ENCODE results near the gene CDK6. TPM values are rescaled to one million over a fixed set of nuclear protein-coding genes. Genes with fewer than 3 reads are reported as not detected.

Gene CDK6
- polyA plus RNA-seq, 1 donor (not counting 4 experiments of a cell fraction or from before 2014, with no cell fraction given): 53.5 TPM

- H3K4me1 ChIP-seq (ENCODE audit: control insufficient read depth, extremely low read depth, insufficient read depth, low read length): peaks cover 36% of the 10 kb centered on the region
- no peaks in the 10 kb centered on the region for H4K20me1 ChIP-seq (ENCODE audit: control insufficient read depth, extremely low read depth, insufficient read depth, low read length)
- no peak overlapping the region for H3K9ac ChIP-seq (ENCODE audit: control insufficient read depth, extremely low read depth, insufficient read depth, low read length)
- no peaks in the 10 kb centered on the region for H3K27me3 ChIP-seq (ENCODE audit: control insufficient read depth, extremely low read depth, insufficient read depth, low read length)
- FAIRE-seq: no peak
- no peak overlapping the region for H3K4me2 ChIP-seq (ENCODE audit: control insufficient read depth, extremely low read depth, insufficient read depth, low read depth, low read length)
- H3K9me3 ChIP-seq (ENCODE audit: control insufficient read depth, low read depth, low read length): no peaks in the 10 kb centered on the region
- peaks cover 84% of the 10 kb centered on the region for H3K79me2 ChIP-seq (ENCODE audit: control insufficient read depth, insufficient read depth, low read length)
- H2AFZ ChIP-seq (ENCODE audit: control insufficient read depth, low read length): no peak overlapping the region
- no peak overlapping the region for H3K4me3 ChIP-seq (ENCODE audit: control insufficient read depth in 2 of 3, extremely low read depth in 1 of 3, insufficient read depth in 2 of 3, low read depth in 1 of 3, low read length in 3 of 3)
- dilution Hi-C loops (cut with MboI; ENCODE audit: extremely low pct_ligation_motif_present, low sequenced_read_pairs): no loop called here
- H3K36me3 ChIP-seq (ENCODE audit: control insufficient read depth in 2 of 2, extremely low read depth in 1 of 2, insufficient read depth in 2 of 2, low read length in 2 of 2): peaks cover 7 to 8% of the 10 kb centered on the region in 2 experiments
- no peak for DNase-seq (ENCODE audit: low read depth, low spot score)
- H3K9me1 ChIP-seq (ENCODE audit: control insufficient read depth, extremely low read depth, insufficient read depth, low read length): no peaks in the 10 kb centered on the region
- TF ChIP-seq EZH2 (IDR thresholded peaks at IDR 0.05; ENCODE audit: low read length): no peak
- TF ChIP-seq, protein P1, sequence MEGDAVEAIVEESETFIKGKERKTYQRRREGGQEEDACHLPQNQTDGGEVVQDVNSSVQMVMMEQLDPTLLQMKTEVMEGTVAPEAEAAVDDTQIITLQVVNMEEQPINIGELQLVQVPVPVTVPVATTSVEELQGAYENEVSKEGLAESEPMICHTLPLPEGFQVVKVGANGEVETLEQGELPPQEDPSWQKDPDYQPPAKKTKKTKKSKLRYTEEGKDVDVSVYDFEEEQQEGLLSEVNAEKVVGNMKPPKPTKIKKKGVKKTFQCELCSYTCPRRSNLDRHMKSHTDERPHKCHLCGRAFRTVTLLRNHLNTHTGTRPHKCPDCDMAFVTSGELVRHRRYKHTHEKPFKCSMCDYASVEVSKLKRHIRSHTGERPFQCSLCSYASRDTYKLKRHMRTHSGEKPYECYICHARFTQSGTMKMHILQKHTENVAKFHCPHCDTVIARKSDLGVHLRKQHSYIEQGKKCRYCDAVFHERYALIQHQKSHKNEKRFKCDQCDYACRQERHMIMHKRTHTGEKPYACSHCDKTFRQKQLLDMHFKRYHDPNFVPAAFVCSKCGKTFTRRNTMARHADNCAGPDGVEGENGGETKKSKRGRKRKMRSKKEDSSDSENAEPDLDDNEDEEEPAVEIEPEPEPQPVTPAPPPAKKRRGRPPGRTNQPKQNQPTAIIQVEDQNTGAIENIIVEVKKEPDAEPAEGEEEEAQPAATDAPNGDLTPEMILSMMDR (optimal IDR thresholded peaks at IDR 0.05 in 1 of 3, IDR thresholded peaks at IDR 0.05 in 1 of 3, conservative IDR thresholded peaks at IDR 0.05 in 1 of 3; ENCODE audit: extremely low read depth in 1 of 3, insufficient read depth in 2 of 3, low read length in 3 of 3): no peak
- H3K27ac ChIP-seq (ENCODE audit: control insufficient read depth, insufficient read depth, low read length): no peak overlapping the region
Observed at GRCh38 chr7:92736870-92737269, 99.5 kb downstream of the CDK6 start.

GRCh38 chr7:92735707-92736106 is 100.7 kb downstream of the CDK6 start:
- no peak for DNase-seq (ENCODE audit: low read depth, low spot score)
- Histone ChIP-seq H3K4me2 (ENCODE audit: control insufficient read depth, extremely low read depth, insufficient read depth, low read depth, low read length) (no peak overlapping the region), H3K4me1 (ENCODE audit: control insufficient read depth, extremely low read depth, insufficient read depth, low read length) (peaks cover 36% of the 10 kb centered on the region), H3K27me3 (ENCODE audit: control insufficient read depth, extremely low read depth, insufficient read depth, low read length) (no peaks in the 10 kb centered on the region), H3K79me2 (ENCODE audit: control insufficient read depth, insufficient read depth, low read length) (peaks cover 89% of the 10 kb centered on the region), H3K9me3 (ENCODE audit: control insufficient read depth, low read depth, low read length) (no peaks in the 10 kb centered on the region), H2AFZ (ENCODE audit: control insufficient read depth, low read length) (no peak overlapping the region), H3K9me1 (ENCODE audit: control insufficient read depth, extremely low read depth, insufficient read depth, low read length) (no peaks in the 10 kb centered on the region), H3K36me3 (ENCODE audit: control insufficient read depth in 2 of 2, extremely low read depth in 1 of 2, insufficient read depth in 2 of 2, low read length in 2 of 2) (peaks cover 7 to 8% of the 10 kb centered on the region in 2 experiments), H3K27ac (ENCODE audit: control insufficient read depth, insufficient read depth, low read length) (no peak overlapping the region), H3K9ac (ENCODE audit: control insufficient read depth, extremely low read depth, insufficient read depth, low read length) (no peak overlapping the region), H4K20me1 (ENCODE audit: control insufficient read depth, extremely low read depth, insufficient read depth, low read length) (no peaks in the 10 kb centered on the region), H3K4me3 (ENCODE audit: control insufficient read depth in 2 of 3, extremely low read depth in 1 of 3, insufficient read depth in 2 of 3, low read depth in 1 of 3, low read length in 3 of 3) (no peak overlapping the region)
- TF ChIP-seq, protein P1 (optimal IDR thresholded peaks at IDR 0.05 in 1 of 3, IDR thresholded peaks at IDR 0.05 in 1 of 3, conservative IDR thresholded peaks at IDR 0.05 in 1 of 3; ENCODE audit: extremely low read depth in 1 of 3, insufficient read depth in 2 of 3, low read length in 3 of 3): no peak
- TF ChIP-seq EZH2 (IDR thresholded peaks at IDR 0.05; ENCODE audit: low read length): no peak
- no peak for FAIRE-seq
- dilution Hi-C loops (cut with MboI; ENCODE audit: extremely low pct_ligation_motif_present, low sequenced_read_pairs): no loop called here

Data from keratinocyte (primary cell).